WTC11 (cell line): ENCODE results near the gene CLTRN.

Source experiments
- GRHL2 ChIP-seq: fragments of 250-450 bp; sonication (Bioruptor Pico); IDR thresholded peaks from 2 replicates; pipeline ENCODE4 v1.8.0; 2022; ENCODE audit warnings: mild to moderate bottlenecking, moderate library complexity; ENCODE audit not compliant: insufficient replicate concordance, severe bottlenecking
- SOX15 ChIP-seq: fragments of 250-450 bp; sonication (Bioruptor Pico); IDR thresholded peaks from 2 replicates; pipeline ENCODE4 v1.9.0; 2021; ENCODE audit warnings: mild to moderate bottlenecking
- ZNF263 ChIP-seq: sonication (generic); formaldehyde crosslinking; IDR thresholded peaks from 2 replicates; pipeline ENCODE4 v1.8.1; 2022; ENCODE audit warnings: low read depth, mild to moderate bottlenecking, moderate library complexity, missing genetic modification reagents
- ZNF423 ChIP-seq: fragments of 250-450 bp; sonication (Bioruptor Pico); IDR thresholded peaks from 2 replicates; pipeline ENCODE4 v2.1.2; 2022; ENCODE audit warnings: mild to moderate bottlenecking, moderate library complexity
- TF ChIP-seq, protein P1 (sequence below): fragments of 200-600 bp; IDR thresholded peaks from 2 replicates; pipeline ENCODE4 v1.8.0; 2022; ENCODE audit warnings: antibody characterized with exemption
- TF ChIP-seq, protein P2 (sequence below): sonication (generic); formaldehyde crosslinking; IDR thresholded peaks from 2 replicates; pipeline ENCODE4 v1.8.1; 2023; ENCODE audit warnings: mild to moderate bottlenecking, missing genetic modification reagents

DNA sequence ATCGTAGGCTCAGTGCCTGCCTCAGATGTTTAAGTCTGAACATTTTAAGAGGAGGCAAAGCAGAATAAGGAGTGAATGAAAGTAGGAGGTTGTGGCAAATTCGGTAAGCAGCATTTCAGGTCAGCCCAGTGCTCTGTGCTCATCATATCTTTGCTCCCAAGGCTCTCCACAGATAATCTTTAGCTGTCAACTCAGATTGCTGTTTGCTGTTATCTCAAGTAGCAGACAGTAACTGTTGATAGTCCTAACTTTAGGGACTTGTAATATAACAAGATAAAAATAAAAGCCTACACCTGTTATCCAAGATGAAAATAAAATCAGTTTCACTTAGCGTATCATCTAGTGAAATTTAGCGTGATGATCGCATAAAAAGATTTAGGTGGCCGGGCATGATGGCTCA lies 18.6 kb upstream of the CLTRN start:
- TF ChIP-seq, protein P1, sequence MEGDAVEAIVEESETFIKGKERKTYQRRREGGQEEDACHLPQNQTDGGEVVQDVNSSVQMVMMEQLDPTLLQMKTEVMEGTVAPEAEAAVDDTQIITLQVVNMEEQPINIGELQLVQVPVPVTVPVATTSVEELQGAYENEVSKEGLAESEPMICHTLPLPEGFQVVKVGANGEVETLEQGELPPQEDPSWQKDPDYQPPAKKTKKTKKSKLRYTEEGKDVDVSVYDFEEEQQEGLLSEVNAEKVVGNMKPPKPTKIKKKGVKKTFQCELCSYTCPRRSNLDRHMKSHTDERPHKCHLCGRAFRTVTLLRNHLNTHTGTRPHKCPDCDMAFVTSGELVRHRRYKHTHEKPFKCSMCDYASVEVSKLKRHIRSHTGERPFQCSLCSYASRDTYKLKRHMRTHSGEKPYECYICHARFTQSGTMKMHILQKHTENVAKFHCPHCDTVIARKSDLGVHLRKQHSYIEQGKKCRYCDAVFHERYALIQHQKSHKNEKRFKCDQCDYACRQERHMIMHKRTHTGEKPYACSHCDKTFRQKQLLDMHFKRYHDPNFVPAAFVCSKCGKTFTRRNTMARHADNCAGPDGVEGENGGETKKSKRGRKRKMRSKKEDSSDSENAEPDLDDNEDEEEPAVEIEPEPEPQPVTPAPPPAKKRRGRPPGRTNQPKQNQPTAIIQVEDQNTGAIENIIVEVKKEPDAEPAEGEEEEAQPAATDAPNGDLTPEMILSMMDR, result no peak
- no peak for TF ChIP-seq ZNF423
- TF ChIP-seq SOX15 (CRISPR knock-in tag), result no peak
- TF ChIP-seq GRHL2 (CRISPR knock-in tag), result no peak
- TF ChIP-seq ZNF263, result no peak
- TF ChIP-seq, protein P2, sequence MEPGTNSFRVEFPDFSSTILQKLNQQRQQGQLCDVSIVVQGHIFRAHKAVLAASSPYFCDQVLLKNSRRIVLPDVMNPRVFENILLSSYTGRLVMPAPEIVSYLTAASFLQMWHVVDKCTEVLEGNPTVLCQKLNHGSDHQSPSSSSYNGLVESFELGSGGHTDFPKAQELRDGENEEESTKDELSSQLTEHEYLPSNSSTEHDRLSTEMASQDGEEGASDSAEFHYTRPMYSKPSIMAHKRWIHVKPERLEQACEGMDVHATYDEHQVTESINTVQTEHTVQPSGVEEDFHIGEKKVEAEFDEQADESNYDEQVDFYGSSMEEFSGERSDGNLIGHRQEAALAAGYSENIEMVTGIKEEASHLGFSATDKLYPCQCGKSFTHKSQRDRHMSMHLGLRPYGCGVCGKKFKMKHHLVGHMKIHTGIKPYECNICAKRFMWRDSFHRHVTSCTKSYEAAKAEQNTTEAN (CRISPR knock-in tag), result no peak
